Umbilical cord (tissue), 2 donors: ENCODE data around the gene NLRP1. TPM values are rescaled to one million over a fixed set of nuclear protein-coding genes. Genes with fewer than 3 reads are reported as not detected.

Experiments
- DNase-seq: peaks from one replicate; pipeline ENCODE4 v3.0.0-alpha.2; 2015; ENCODE audit warnings: low spot score
- total RNA-seq: library from RNA; depleted of rRNA; stranded (reverse); fragments of >200 nt; gene quantifications from one replicate; pipeline ENCODE4 v1.2.3, GENCODE V29; 2014; ENCODE audit warnings: low replicate concordance; ENCODE audit not compliant: insufficient read depth

NLRP1 gene
- total RNA-seq, 1 donor from 2014 or later = 42.9 TPM

- DNase-seq = no peak
These were observed 26.8 kb downstream of the NLRP1 start for GRCh38 chr17:5557485-5557884.

GRCh38 chr17:5555254-5555653 lies 29.1 kb downstream of the NLRP1 start:
- no peak for DNase-seq

- no peak for DNase-seq
These were observed 30.8 kb downstream of the NLRP1 start for GRCh38 chr17:5553479-5553878.

- no peak for DNase-seq
These were observed 31.5 kb downstream of the NLRP1 start for GRCh38 chr17:5552841-5553240.

GRCh38 chr17:5545051-5545987 lies 39.0 kb downstream of the NLRP1 start:
- DNase-seq = no peak

- no peak for DNase-seq
These were observed 40.2 kb downstream of the NLRP1 start for GRCh38 chr17:5544115-5544514.

- no peak for DNase-seq
These were observed 42.6 kb downstream of the NLRP1 start for GRCh38 chr17:5541610-5542202.

GRCh38 chr17:5540321-5540720 lies 44.0 kb downstream of the NLRP1 start:
- no peak for DNase-seq

GRCh38 chr17:5539286-5539685 lies 45.0 kb downstream of the NLRP1 start:
- DNase-seq = no peak

GRCh38 chr17:5536866-5537650 lies 47.3 kb downstream of the NLRP1 start:
- DNase-seq = peak; percentile 79

- DNase-seq = no peak
These were observed 48.9 kb downstream of the NLRP1 start for GRCh38 chr17:5535436-5535835.

GRCh38 chr17:5533486-5534315 lies 50.6 kb downstream of the NLRP1 start:
- no peak for DNase-seq

GRCh38 chr17:5532581-5532980 lies 51.7 kb downstream of the NLRP1 start:
- DNase-seq = no peak

GRCh38 chr17:5531085-5531418 lies 53.3 kb downstream of the NLRP1 start:
- DNase-seq = no peak

GRCh38 chr17:5530265-5531084 lies 53.8 kb downstream of the NLRP1 start:
- DNase-seq = no peak

GRCh38 chr17:5527601-5528250 lies 56.6 kb downstream of the NLRP1 start:
- no peak for DNase-seq

- DNase-seq = peak; percentile 99
These were observed 57.3 kb downstream of the NLRP1 start for GRCh38 chr17:5526821-5527598.

- DNase-seq = no peak
These were observed 61.1 kb downstream of the NLRP1 start for GRCh38 chr17:5523249-5523648.

- no peak for DNase-seq
These were observed 61.8 kb downstream of the NLRP1 start for GRCh38 chr17:5522476-5522875.
